Measurements from ENCODE around the gene STARD13.

GRCh38 chr13:33213024-33213768, 72.4 kb downstream of the STARD13 start:
- TF ChIP-seq POLR2A (IDR thresholded peaks at IDR 0.05) (no peak), CTCF (IDR thresholded peaks at IDR 0.05) (no peak)
